Astrocyte (in vitro differentiated cells and primary cell): ENCODE data around the gene GATC. TPM values are rescaled to one million over a fixed set of nuclear protein-coding genes. Genes with fewer than 3 reads are reported as not detected.

Source experiments
- DNase-seq: peaks from one replicate; pipeline ENCODE4 v3.0.0-alpha.2; 2010; ENCODE audit warnings: low read depth
- FAIRE-seq: peaks from 2 replicates; lab custom pipeline; 2011; peaks lifted over from hg19 to GRCh38; lab: Jason Lieb, UNC
- H2AFZ ChIP-seq: 2 replicates; pipeline ENCODE4 v1.6.0; 2012; ENCODE audit warnings: low read depth, low read length, inconsistent platforms
- H3K27ac ChIP-seq: 2 replicates; pipeline ENCODE4 v1.5.1; 2011; ENCODE audit warnings: low read depth, low read length, inconsistent platforms
- H3K27me3 ChIP-seq: 2 replicates; pipeline ENCODE4 v1.6.0; 2011; ENCODE audit warnings: low read length, inconsistent platforms; ENCODE audit not compliant: insufficient read depth
- H3K36me3 ChIP-seq: 2 replicates; pipeline ENCODE4 v1.5.1; 2011; ENCODE audit warnings: low read length, inconsistent platforms; ENCODE audit not compliant: insufficient read depth
- H3K4me1 ChIP-seq: 2 replicates; pipeline ENCODE4 v1.5.1; 2011; ENCODE audit warnings: low read length, inconsistent platforms; ENCODE audit not compliant: insufficient read depth
- H3K4me2 ChIP-seq: 2 replicates; pipeline ENCODE4 v1.6.0; 2012; ENCODE audit warnings: low read length, inconsistent platforms
- H3K4me3 ChIP-seq: 2 replicates; pipeline ENCODE4 v1.5.1; 2011; ENCODE audit warnings: low read depth, mild to moderate bottlenecking, low read length, inconsistent platforms; ENCODE audit not compliant: insufficient read depth
- H3K79me2 ChIP-seq: 2 replicates; pipeline ENCODE4 v1.6.0; 2012; ENCODE audit warnings: mild to moderate bottlenecking, low read length, inconsistent platforms; ENCODE audit not compliant: insufficient read depth
- H3K9ac ChIP-seq: 2 replicates; pipeline ENCODE4 v1.6.0; 2012; ENCODE audit warnings: mild to moderate bottlenecking, low read length, inconsistent platforms
- H3K9me3 ChIP-seq: 2 replicates; pipeline ENCODE4 v1.5.1; 2012; ENCODE audit warnings: low read depth, mild to moderate bottlenecking, low read length, inconsistent platforms; ENCODE audit not compliant: insufficient read depth
- H4K20me1 ChIP-seq: 2 replicates; pipeline ENCODE4 v1.6.0; 2012; ENCODE audit warnings: low read length, inconsistent platforms; ENCODE audit not compliant: insufficient read depth
- H3K27ac Mint-ChIP-seq: one replicate; pipeline ENCODE4 v1.8.0; 2021; ENCODE audit warnings: mild to moderate bottlenecking, mixed read lengths; ENCODE audit not compliant: unreplicated experiment
- H3K27me3 Mint-ChIP-seq: one replicate; pipeline ENCODE4 v1.8.0; 2021; ENCODE audit warnings: low read depth, mixed read lengths; ENCODE audit not compliant: unreplicated experiment
- H3K36me3 Mint-ChIP-seq: one replicate; pipeline ENCODE4 v1.8.0; 2021; ENCODE audit warnings: low read depth, mixed read lengths; ENCODE audit not compliant: unreplicated experiment
- H3K4me1 Mint-ChIP-seq: one replicate; pipeline ENCODE4 v1.8.0; 2021; ENCODE audit warnings: low read depth, mixed read lengths; ENCODE audit not compliant: unreplicated experiment
- H3K4me3 Mint-ChIP-seq: one replicate; pipeline ENCODE4 v1.8.0; 2021; ENCODE audit warnings: mild to moderate bottlenecking, moderate library complexity, mixed read lengths; ENCODE audit not compliant: unreplicated experiment
- H3K9me3 Mint-ChIP-seq: one replicate; pipeline ENCODE4 v1.8.0; 2021; ENCODE audit warnings: mild to moderate bottlenecking, mixed read lengths; ENCODE audit not compliant: unreplicated experiment
- EZH2 ChIP-seq: IDR thresholded peaks from 2 replicates; pipeline ENCODE4 v1.6.1; 2012; ENCODE audit warnings: mild to moderate bottlenecking, low read length, inconsistent platforms; ENCODE audit not compliant: insufficient read depth
- total RNA-seq: library from RNA; stranded (reverse); gene quantifications from 2 replicates; pipeline ENCODE4 v1.2.1, GENCODE V29; 2021
- TF ChIP-seq, protein P1 (sequence below): IDR thresholded peaks from 2 replicates; pipeline ENCODE4 v1.5.1; 2011; ENCODE audit warnings: low read depth, mild to moderate bottlenecking, inconsistent platforms, low read length, moderate library complexity; ENCODE audit not compliant: insufficient read depth

The GATC gene
- total RNA-seq, 1 donor from 2014 or later, result 28.8 TPM

DNA sequence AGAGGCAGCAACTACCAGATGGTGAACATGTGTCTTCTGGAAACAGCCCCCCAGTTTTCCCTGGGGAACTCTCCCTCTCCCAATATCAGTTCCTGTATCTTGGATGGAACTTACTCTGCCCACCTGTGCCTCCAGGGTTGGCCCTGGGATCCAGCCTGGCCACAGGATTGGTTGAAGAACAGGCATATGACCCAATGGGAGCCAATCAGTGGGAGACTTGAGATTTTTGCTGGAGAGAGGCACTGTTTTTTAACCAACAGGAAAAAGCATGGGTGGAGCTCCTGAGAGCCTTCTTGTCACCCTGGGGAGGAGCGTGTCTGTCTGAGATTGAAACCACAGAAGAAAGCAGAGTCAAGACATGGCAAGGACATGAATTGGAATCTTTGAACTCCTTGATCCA, 42.0 kb upstream of the GATC start:
- H3K4me3 Mint-ChIP-seq, result no peak overlapping the region
- TF ChIP-seq, protein P1, sequence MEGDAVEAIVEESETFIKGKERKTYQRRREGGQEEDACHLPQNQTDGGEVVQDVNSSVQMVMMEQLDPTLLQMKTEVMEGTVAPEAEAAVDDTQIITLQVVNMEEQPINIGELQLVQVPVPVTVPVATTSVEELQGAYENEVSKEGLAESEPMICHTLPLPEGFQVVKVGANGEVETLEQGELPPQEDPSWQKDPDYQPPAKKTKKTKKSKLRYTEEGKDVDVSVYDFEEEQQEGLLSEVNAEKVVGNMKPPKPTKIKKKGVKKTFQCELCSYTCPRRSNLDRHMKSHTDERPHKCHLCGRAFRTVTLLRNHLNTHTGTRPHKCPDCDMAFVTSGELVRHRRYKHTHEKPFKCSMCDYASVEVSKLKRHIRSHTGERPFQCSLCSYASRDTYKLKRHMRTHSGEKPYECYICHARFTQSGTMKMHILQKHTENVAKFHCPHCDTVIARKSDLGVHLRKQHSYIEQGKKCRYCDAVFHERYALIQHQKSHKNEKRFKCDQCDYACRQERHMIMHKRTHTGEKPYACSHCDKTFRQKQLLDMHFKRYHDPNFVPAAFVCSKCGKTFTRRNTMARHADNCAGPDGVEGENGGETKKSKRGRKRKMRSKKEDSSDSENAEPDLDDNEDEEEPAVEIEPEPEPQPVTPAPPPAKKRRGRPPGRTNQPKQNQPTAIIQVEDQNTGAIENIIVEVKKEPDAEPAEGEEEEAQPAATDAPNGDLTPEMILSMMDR, result no peak
- no peak for TF ChIP-seq EZH2
- H3K4me1 Mint-ChIP-seq, result no peaks in the 10 kb centered on the region
- DNase-seq, result no peak
- peaks cover 14% of the 10 kb centered on the region for H3K27me3 Mint-ChIP-seq
- H3K27me3 ChIP-seq, result no peaks in the 10 kb centered on the region
- no peak overlapping the region for H3K9ac ChIP-seq
- no peaks in the 10 kb centered on the region for H3K4me1 ChIP-seq
- H3K4me3 ChIP-seq, result no peak overlapping the region
- FAIRE-seq, result no peak
- no peak overlapping the region for H3K27ac Mint-ChIP-seq
- no peak overlapping the region for H3K27ac ChIP-seq
- no peaks in the 10 kb centered on the region for H3K9me3 Mint-ChIP-seq
- H3K4me2 ChIP-seq, result no peak overlapping the region
- H3K79me2 ChIP-seq, result no peaks in the 10 kb centered on the region
- H3K9me3 ChIP-seq, result no peaks in the 10 kb centered on the region
- no peaks in the 10 kb centered on the region for H3K36me3 ChIP-seq
- no peak overlapping the region for H2AFZ ChIP-seq
- H4K20me1 ChIP-seq, result no peaks in the 10 kb centered on the region
- no peaks in the 10 kb centered on the region for H3K36me3 Mint-ChIP-seq

DNA sequence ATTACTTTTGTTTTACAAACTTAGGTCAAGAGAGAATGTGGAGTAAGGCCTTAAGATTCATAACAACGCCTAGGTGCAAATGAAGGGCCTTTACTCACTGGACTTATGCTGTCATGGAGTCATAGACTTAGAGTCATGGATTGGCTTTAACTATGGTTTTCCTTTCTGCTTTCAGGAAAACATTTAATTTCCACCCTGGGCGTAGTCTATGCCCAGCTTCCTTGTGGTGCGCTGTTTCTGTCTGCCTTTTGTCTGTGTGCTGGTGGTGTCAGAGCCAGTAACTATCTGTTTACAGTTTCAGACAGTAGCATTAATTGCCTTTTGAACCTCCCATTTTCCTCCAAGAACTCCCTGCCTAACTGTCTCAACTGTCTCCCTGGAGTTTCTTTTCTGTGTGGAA, 40.2 kb upstream of the GATC start:
- H2AFZ ChIP-seq, result no peak overlapping the region
- DNase-seq, result no peak
- H3K9ac ChIP-seq, result no peak overlapping the region
- no peak overlapping the region for H3K27ac ChIP-seq
- H3K9me3 Mint-ChIP-seq, result no peaks in the 10 kb centered on the region
- no peaks in the 10 kb centered on the region for H3K79me2 ChIP-seq
- peaks cover 14% of the 10 kb centered on the region for H3K27me3 Mint-ChIP-seq
- TF ChIP-seq EZH2, result no peak
- TF ChIP-seq, protein P1, result no peak
- H3K4me1 ChIP-seq, result no peaks in the 10 kb centered on the region
- H3K36me3 Mint-ChIP-seq, result no peaks in the 10 kb centered on the region
- no peak for FAIRE-seq
- no peak overlapping the region for H3K4me2 ChIP-seq
- no peak overlapping the region for H3K4me3 Mint-ChIP-seq
- no peaks in the 10 kb centered on the region for H3K36me3 ChIP-seq
- no peak overlapping the region for H3K27ac Mint-ChIP-seq
- no peaks in the 10 kb centered on the region for H3K4me1 Mint-ChIP-seq
- H4K20me1 ChIP-seq, result no peaks in the 10 kb centered on the region
- no peak overlapping the region for H3K4me3 ChIP-seq
- H3K9me3 ChIP-seq, result no peaks in the 10 kb centered on the region
- H3K27me3 ChIP-seq, result no peaks in the 10 kb centered on the region

DNA sequence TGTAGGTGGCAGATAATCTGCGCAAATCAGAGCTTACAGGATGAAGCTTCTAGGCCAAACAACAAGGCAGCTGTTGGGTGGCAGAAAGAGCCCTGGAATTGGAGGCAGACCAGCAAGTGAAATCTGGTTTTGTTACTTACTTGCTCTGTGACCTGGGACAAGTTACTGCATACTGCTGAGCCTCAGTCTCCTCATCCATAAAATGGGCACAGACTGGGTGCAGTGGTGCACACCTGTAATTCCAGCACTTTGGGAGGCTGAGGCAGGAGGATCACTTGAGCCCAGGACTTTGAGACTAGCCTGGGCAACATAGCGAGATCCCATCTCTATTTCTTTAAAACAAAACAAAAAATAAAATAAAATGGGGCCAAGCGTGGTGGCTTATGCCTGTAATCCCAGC, 39.7 kb upstream of the GATC start:
- Mint-ChIP-seq H3K4me3 (no peak overlapping the region), H3K9me3 (no peaks in the 10 kb centered on the region), H3K27me3 (peaks cover 14% of the 10 kb centered on the region), H3K27ac (no peak overlapping the region), H3K36me3 (no peaks in the 10 kb centered on the region), H3K4me1 (no peaks in the 10 kb centered on the region)
- no peak overlapping the region for H3K9ac ChIP-seq
- no peaks in the 10 kb centered on the region for H4K20me1 ChIP-seq
- no peaks in the 10 kb centered on the region for H3K79me2 ChIP-seq
- no peak overlapping the region for H3K4me2 ChIP-seq
- no peak overlapping the region for H2AFZ ChIP-seq
- no peaks in the 10 kb centered on the region for H3K36me3 ChIP-seq
- H3K4me3 ChIP-seq, result no peak overlapping the region
- H3K4me1 ChIP-seq, result no peaks in the 10 kb centered on the region
- DNase-seq (no peak), FAIRE-seq (no peak)
- no peaks in the 10 kb centered on the region for H3K9me3 ChIP-seq
- H3K27ac ChIP-seq, result no peak overlapping the region
- TF ChIP-seq, protein P1, result no peak
- TF ChIP-seq EZH2, result no peak
- no peaks in the 10 kb centered on the region for H3K27me3 ChIP-seq
